EH (cell line): Measurements from ENCODE around the gene POLR2H.

Source experiments
- DNase-seq: peaks from one replicate; pipeline ENCODE4 v3.0.0-alpha.2; 2015; ENCODE audit warnings: low read depth

The POLR2H gene

DNA sequence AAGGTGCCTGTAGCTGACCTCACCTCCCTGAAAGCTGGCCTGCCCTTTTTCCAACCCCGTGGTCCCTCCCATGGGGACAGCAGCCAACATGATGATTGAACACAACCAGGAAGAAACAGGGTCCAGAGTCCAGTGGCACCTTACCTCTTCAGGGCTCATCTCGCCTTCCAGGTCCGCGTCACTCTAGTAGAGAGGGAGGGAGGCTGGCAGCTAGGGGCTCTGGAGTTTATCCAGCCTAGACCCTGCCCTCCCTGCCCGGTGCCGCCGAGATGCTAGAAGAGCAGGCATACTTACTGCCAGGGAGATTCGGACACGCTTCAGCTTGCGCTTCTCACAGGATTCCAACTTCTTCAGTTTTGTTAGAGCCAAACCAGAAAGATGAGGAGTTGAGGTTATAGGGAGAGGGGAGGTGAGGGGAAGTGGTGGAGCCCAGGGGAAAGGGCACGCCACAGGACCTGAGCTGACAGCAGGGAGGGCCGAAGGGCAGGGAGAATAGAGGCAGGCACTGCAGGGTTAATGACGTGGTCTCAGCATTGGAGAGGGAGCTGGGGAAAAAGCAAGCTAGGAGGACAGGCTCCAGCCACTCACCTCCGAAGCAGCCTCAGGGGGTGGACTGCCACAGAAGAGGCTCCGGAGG, 9.2 kb upstream of the POLR2H start:
- no peak for DNase-seq

DNA sequence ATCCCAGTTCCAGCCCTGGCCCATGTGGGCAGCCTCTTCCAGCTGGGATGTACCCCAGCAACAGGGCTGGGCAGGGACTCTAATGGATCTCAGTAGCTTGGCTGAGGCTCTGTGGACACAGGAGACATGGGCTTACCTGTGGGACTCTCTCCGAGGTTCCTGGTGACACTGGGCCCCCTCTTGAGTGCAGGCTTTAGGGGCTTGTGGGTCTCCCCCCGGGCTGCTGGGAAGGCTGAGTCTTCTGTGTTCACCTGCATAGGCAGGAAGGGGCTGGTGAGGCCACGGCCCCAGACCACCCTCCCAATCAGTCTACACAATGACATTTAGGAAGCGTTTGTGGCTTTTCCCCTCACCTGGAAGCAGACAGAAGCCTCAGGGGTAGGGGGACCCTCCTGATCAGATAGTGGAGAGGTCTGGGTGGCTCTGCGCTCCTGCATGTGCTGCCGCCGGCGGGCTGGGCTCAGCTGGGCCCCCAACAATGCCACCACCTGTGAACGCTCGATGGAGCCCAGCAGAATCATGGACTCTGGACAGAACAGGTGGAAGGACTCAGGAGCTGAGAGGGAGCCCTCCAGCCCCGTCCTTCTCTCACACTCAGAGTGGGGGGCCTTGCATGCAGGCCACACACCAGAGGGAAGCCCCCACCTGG, 8.5 kb upstream of the POLR2H start:
- no peak for DNase-seq

GRCh38 chr3:184353546-184353941, 8.0 kb upstream of the POLR2H start:
- no peak for DNase-seq

DNA sequence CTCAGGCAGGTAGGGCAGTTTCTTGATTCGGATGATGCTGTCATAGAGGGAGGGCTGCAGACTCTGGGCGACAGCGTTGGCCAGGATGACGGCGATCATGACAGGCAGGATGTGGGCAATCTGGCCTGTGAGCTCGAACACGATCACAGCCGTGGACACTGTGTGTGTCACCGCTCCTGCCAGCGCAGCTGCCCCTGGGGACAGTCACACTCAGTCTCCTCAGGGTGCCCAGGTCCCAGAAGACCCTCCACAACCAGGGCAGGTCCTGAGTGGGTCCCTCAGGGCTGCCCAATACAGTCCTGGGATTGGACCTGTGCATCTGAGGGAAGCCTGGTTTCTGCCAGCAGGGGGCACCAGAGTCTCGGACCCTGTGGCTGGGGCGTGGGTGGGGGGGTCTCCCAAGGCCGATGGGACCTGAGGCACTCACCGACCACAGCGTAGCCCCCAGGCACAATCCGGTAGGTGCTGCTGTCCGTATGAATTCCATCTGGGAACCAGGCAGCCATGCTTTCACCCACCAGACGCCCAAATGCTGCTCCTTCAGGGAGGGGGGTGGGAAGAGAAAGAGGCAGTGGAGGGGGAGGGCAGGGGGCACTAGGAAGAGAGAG, 7.3 kb upstream of the POLR2H start:
- DNase-seq = peak; percentile 43

GRCh38 chr3:184354754-184355153, 6.8 kb upstream of the POLR2H start:
- DNase-seq = no peak

DNA sequence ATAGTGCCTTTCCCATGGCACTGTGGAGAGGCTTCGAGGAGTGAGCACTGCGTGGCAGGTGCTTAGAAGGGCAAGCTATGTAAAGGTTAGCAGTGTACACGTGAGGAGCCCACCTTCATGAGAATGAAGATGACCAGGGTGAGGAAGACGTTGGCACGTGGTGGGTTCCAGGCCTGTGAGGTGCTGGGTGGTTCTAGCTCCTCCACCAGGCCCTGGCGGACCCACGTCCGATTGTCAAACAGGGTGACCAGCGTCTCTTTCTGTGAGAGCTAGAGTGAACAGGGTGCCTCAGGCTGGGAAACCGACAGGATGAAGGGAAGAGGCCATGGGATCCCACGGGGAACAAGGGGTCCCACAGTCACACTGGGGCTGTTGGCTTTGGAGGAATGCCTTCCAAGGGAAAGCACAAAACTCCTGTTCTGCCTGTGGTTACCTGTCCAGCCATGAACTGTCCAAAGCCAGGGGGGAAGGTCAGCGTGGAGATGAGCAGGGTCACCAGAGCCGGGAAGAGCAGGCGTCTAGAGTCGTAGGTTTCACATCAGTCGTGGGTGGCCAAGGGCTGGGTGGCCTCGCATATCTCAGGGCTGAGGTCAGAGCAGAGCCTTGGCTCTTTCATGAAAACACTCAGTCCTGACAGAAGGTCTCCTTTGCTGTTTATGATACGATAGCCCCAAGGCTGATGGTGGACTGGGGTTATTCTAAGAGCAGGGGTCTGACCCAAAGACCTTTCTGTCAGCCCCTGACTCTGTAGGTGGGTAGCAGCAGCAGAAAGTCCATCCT, 6.1 kb upstream of the POLR2H start:
- no peak for DNase-seq

GRCh38 chr3:184357248-184358123, 4.0 kb upstream of the POLR2H start:
- no peak for DNase-seq

- DNase-seq = no peak
These were observed 3.3 kb upstream of the POLR2H start for GRCh38 chr3:184358124-184358767.

GRCh38 chr3:184358921-184359350, 2.6 kb upstream of the POLR2H start:
- no peak for DNase-seq

- DNase-seq = no peak
These were observed 1.9 kb upstream of the POLR2H start for GRCh38 chr3:184359610-184360009.

GRCh38 chr3:184360070-184360928, 1.2 kb upstream of the POLR2H start:
- no peak for DNase-seq

DNA sequence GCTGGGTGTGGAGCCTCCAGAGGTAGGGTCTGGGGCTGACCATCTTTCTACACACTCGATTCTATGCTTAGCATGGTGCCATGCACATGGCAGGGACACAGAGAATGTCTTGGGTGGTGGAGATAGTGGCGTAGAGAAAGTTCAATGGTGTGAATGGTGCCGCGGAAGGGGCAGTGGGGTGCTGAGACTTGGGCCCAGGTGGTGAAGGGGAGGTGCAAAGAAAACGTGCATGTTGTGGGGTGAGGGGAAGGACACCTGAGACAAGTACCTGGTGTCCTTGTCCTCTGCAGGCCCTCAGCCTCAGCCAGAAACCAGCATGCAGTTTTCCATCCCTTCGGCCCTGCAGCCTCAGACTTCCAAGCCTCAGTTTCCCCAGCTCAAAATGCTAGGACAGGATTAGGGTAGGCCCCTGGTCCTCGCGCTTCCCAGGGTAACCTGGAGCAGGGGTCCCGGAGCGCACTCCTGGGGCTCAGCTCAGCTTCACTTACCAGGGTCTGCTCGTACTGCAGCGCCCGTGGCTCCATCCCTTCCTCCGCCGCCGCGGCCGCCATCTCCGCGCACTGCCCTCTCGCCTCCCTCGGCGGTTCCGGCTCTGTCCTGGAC, 480 bp upstream of the POLR2H start:
- DNase-seq = no peak

DNA sequence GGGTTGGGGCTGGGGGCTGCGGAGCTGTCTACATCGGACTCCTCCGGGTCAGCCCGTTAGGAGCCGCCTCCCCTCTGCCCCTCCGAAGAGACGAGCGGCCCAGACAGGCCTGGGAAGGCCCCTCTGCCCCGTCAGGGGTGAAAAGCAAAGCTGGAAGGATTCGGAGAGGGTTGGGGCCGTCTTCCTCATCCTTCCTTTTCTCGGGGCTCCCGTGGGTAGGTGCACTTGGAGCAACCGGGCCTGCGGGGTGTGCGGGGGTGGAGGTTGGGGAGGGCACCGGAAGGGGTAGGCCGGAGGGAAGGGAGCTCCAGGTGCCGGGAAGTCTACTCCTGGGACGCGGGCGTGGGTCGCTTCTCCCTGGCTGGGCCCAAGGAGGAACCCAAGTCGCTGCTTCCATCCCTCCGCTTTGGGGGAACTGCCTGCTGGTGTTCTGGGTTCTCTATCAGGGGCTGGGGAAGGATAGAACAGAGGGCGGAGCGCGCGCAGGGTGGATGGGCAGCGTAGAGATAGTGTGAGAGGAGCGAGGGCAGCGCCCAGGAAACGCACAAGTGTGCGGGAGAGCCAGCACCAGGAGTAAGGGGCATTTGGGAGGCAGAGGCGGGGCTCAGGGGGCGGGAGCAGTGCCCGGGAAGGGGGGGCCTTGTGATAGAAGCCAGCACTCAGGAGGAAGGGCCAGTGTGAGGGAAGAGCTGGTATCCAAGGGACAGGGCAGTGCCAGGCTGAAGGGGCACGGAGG, 590 bp downstream of the POLR2H start:
- DNase-seq = peak; percentile 72

GRCh38 chr3:184362668-184363546, 1.4 kb downstream of the POLR2H start:
- peak; percentile 98 for DNase-seq

DNA sequence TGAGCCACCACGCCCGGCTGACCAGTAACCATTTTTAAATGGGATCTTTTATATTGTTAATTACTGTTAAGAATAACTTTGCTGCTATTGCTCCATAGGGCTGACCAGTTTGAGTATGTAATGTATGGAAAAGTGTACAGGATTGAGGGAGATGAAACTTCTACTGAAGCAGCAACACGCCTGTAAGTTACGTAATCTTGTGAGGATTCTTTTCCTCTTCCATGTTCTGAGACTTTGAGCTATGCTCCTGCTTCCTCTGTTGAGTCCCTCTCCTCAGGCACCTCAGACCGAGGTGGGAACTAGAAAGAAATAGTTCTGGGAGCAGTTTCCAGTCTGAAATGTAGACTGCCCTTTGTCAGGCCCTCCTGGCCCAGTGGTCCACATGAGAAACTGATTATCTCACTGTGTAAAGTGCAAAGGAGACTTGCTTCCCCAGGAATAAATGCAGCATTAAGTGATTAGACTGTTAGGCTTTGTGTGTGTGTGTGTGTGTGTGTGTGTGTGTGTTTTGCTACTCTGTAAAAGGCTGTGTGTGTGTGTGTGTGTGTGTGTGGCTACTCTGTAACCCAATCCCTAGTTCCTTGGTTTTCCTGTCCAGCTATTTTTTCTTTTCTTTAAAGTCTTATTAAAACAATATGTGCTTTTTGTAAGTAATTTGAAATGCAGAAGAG, 5.2 kb downstream of the POLR2H start:
- peak; percentile 44 for DNase-seq

DNA sequence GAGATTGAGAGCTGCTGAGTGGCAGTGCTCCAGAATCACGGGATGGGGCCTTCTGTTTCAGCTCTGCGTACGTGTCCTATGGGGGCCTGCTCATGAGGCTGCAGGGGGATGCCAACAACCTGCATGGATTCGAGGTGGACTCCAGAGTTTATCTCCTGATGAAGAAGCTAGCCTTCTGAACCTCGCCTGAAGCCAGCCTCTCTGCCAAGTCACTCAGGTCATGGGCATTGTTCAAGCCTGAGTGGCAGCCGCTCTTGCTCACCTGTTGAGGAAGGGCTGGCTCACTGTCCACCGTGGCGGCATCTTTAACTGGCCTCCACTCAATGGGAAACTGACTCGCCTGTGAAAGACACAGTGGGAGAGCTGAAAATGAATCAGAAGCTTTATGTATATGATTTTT, 6.6 kb downstream of the POLR2H start:
- DNase-seq = no peak

GRCh38 chr3:184368586-184369183, 7.2 kb downstream of the POLR2H start:
- DNase-seq = peak; percentile 88
